ENCODE data around the gene EFNA2.

DNA sequence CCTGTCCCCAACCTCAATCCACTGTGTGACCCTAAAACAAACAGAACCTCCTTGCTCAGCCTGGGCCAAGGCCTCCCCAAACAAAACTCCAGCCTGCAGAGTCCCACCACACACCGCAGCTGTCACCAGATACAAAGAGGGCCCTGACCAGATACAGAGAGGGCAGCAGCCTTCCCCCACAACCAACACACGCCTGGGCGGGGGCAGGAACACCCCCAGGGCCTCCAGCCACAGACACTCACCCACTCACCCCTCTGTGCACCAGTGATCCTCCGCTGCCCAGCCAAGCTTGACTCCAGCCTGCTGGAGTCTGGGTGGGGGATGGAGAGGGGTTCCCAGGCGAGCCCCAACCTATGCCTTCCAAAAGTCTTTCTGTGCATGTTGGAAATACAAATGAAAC lies 22.5 kb upstream of the EFNA2 start:
- no peak for TF ChIP-seq CTCF (IDR thresholded peaks at IDR 0.05)
- no peak for TF ChIP-seq POLR2A (IDR thresholded peaks at IDR 0.05)
